Upper lobe of left lung (tissue), 4 donors: ENCODE data around the gene PANX1.

Source experiments
- CTCF ChIP-seq, 6 experiments: fragments of 450-650 bp in 4 of 6; fragments of 200-600 bp in 2 of 6; sonication (generic) in 2 of 6; IDR thresholded peaks; one replicate each; pipeline ENCODE4 v1.5.1; 2016 to 2019; ENCODE audit warnings: antibody characterized with exemption in 6 of 6
- POLR2AphosphoS5 ChIP-seq, 2 donors: sonication (generic); formaldehyde crosslinking; IDR thresholded peaks; one replicate each; pipeline ENCODE4 v1.5.1; 2017; ENCODE audit warnings: antibody characterized with exemption in 2 of 2

- no peak for TF ChIP-seq POLR2AphosphoS5 (IDR thresholded peaks at IDR 0.05)
- TF ChIP-seq CTCF (IDR thresholded peaks at IDR 0.05), result no peak
Observed at GRCh38 chr11:94203070-94203469, 74.4 kb downstream of the PANX1 start.
